ENCODE measurements around the gene SIGLECL1. TPM values are rescaled to one million over a fixed set of nuclear protein-coding genes. Genes with fewer than 3 reads are reported as not detected.

The SIGLECL1 gene
- total RNA-seq, 1 experiment from 2014 or later: not detected

- DNase-seq (ENCODE audit: unreplicated experiment): no peak
- Mint-ChIP-seq H3K4me3 (ENCODE audit: unreplicated experiment) (no peak overlapping the region), H3K9me3 (ENCODE audit: unreplicated experiment) (peaks cover 35% of the 10 kb centered on the region), H3K27me3 (ENCODE audit: insufficient read depth, unreplicated experiment) (no peaks in the 10 kb centered on the region), H3K27ac (ENCODE audit: low read depth, unreplicated experiment) (no peak overlapping the region), H3K4me1 (ENCODE audit: insufficient read depth, unreplicated experiment) (no peaks in the 10 kb centered on the region), H3K36me3 (ENCODE audit: insufficient read depth, unreplicated experiment) (no peaks in the 10 kb centered on the region)
- no TSS peak for BruUV-seq (replicated peaks)
- intact Hi-C loops (cut with micrococcal nuclease): no loop called here
- TF ChIP-seq, protein P1, sequence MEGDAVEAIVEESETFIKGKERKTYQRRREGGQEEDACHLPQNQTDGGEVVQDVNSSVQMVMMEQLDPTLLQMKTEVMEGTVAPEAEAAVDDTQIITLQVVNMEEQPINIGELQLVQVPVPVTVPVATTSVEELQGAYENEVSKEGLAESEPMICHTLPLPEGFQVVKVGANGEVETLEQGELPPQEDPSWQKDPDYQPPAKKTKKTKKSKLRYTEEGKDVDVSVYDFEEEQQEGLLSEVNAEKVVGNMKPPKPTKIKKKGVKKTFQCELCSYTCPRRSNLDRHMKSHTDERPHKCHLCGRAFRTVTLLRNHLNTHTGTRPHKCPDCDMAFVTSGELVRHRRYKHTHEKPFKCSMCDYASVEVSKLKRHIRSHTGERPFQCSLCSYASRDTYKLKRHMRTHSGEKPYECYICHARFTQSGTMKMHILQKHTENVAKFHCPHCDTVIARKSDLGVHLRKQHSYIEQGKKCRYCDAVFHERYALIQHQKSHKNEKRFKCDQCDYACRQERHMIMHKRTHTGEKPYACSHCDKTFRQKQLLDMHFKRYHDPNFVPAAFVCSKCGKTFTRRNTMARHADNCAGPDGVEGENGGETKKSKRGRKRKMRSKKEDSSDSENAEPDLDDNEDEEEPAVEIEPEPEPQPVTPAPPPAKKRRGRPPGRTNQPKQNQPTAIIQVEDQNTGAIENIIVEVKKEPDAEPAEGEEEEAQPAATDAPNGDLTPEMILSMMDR (IDR thresholded peaks at IDR 0.05; ENCODE audit: unreplicated experiment): no peak
- ChIA-PET POLR2A (no interaction called here), CTCF (interaction anchor here (0.6 kb wide), 1 partner anchor 11 kb away, joined by 3 read pairs; no protein-coding TSS in a partner anchor)
Measured at GRCh38 chr19:51226067-51226466, 24.8 kb upstream of the SIGLECL1 start.

- ChIA-PET CTCF (no interaction called here), POLR2A (interaction anchor here (0.6 kb wide), 1 partner anchor 1204 kb away, joined by 3 read pairs; no protein-coding TSS in a partner anchor)
- Mint-ChIP-seq H3K27ac (ENCODE audit: low read depth, unreplicated experiment) (no peak overlapping the region), H3K36me3 (ENCODE audit: insufficient read depth, unreplicated experiment) (no peaks in the 10 kb centered on the region), H3K9me3 (ENCODE audit: unreplicated experiment) (peaks cover 37% of the 10 kb centered on the region), H3K27me3 (ENCODE audit: insufficient read depth, unreplicated experiment) (no peaks in the 10 kb centered on the region), H3K4me3 (ENCODE audit: unreplicated experiment) (no peak overlapping the region), H3K4me1 (ENCODE audit: insufficient read depth, unreplicated experiment) (no peaks in the 10 kb centered on the region)
- BruUV-seq (replicated peaks): no TSS peak
- intact Hi-C loops (cut with micrococcal nuclease): no loop called here
- no peak for DNase-seq (ENCODE audit: unreplicated experiment)
- TF ChIP-seq, protein P1 (IDR thresholded peaks at IDR 0.05; ENCODE audit: unreplicated experiment): no peak
Measured at GRCh38 chr19:51227326-51227725, 23.6 kb upstream of the SIGLECL1 start.

- Mint-ChIP-seq H3K27ac (ENCODE audit: low read depth, unreplicated experiment) (no peak overlapping the region), H3K9me3 (ENCODE audit: unreplicated experiment) (peaks cover 37% of the 10 kb centered on the region), H3K27me3 (ENCODE audit: insufficient read depth, unreplicated experiment) (no peaks in the 10 kb centered on the region), H3K36me3 (ENCODE audit: insufficient read depth, unreplicated experiment) (no peaks in the 10 kb centered on the region), H3K4me1 (ENCODE audit: insufficient read depth, unreplicated experiment) (no peaks in the 10 kb centered on the region), H3K4me3 (ENCODE audit: unreplicated experiment) (no peak overlapping the region)
- TF ChIP-seq, protein P1 (IDR thresholded peaks at IDR 0.05; ENCODE audit: unreplicated experiment): no peak
- intact Hi-C loops (cut with micrococcal nuclease): no loop called here
- ChIA-PET POLR2A (no interaction called here), CTCF (no interaction called here)
- BruUV-seq (replicated peaks): no TSS peak
- no peak for DNase-seq (ENCODE audit: unreplicated experiment)
Measured at GRCh38 chr19:51227966-51228365, 22.9 kb upstream of the SIGLECL1 start.

GRCh38 chr19:51240866-51241265, 10.0 kb upstream of the SIGLECL1 start:
- no peak overlapping the region for H3K27ac Mint-ChIP-seq (ENCODE audit: low read depth, unreplicated experiment)
- H3K27me3 Mint-ChIP-seq (ENCODE audit: insufficient read depth, unreplicated experiment): no peaks in the 10 kb centered on the region
- ChIA-PET POLR2A (no interaction called here), CTCF (interaction anchor here (0.7 kb wide), 1 partner anchor 9 kb away, joined by 3 read pairs; no protein-coding TSS in a partner anchor)
- TF ChIP-seq, protein P1 (IDR thresholded peaks at IDR 0.05; ENCODE audit: unreplicated experiment): no peak
- DNase-seq (ENCODE audit: unreplicated experiment): no peak
- intact Hi-C loops (cut with micrococcal nuclease): no loop called here
- H3K36me3 Mint-ChIP-seq (ENCODE audit: insufficient read depth, unreplicated experiment): no peaks in the 10 kb centered on the region
- H3K9me3 Mint-ChIP-seq (ENCODE audit: unreplicated experiment): peaks cover 20% of the 10 kb centered on the region
- H3K4me1 Mint-ChIP-seq (ENCODE audit: insufficient read depth, unreplicated experiment): no peaks in the 10 kb centered on the region
- BruUV-seq (replicated peaks): no TSS peak
- H3K4me3 Mint-ChIP-seq (ENCODE audit: unreplicated experiment): no peak overlapping the region

All from MCF 10A (cell line).